GM12874 (cell line): ENCODE results near the gene SLC12A2.

ENCODE experiments used
- CTCF ChIP-seq: IDR thresholded peaks from 2 replicates; pipeline ENCODE4 v1.5.1; 2011; ENCODE audit warnings: low read depth, mild to moderate bottlenecking, control low read depth, low read length, moderate library complexity; ENCODE audit not compliant: insufficient read depth

SLC12A2 gene

GRCh38 chr5:128212191-128212806 lies 128.7 kb downstream of the SLC12A2 start:
- no peak for TF ChIP-seq CTCF

- peak; percentile 60 for TF ChIP-seq CTCF
Observed at GRCh38 chr5:128213340-128213739, 129.8 kb downstream of the SLC12A2 start.

GRCh38 chr5:128213833-128214232 lies 130.3 kb downstream of the SLC12A2 start:
- no peak for TF ChIP-seq CTCF

- TF ChIP-seq CTCF, result no peak
Observed at GRCh38 chr5:128216285-128216684, 132.7 kb downstream of the SLC12A2 start.

- no peak for TF ChIP-seq CTCF
Observed at GRCh38 chr5:128216860-128217531, 133.4 kb downstream of the SLC12A2 start.

GRCh38 chr5:128220841-128221240 lies 137.3 kb downstream of the SLC12A2 start:
- TF ChIP-seq CTCF, result no peak

GRCh38 chr5:128224336-128224735 lies 140.8 kb downstream of the SLC12A2 start:
- no peak for TF ChIP-seq CTCF
